Measurements from ENCODE around the gene CLCF1.

The CLCF1 gene

GRCh38 chr11:67372993-67373647, at the start of gene CLCF1:
TSS of gene CLCF1 (minus strand) at chr11:67373598. CDS start at chr11:67373539, 59 bp downstream.
- DNase-seq (ENCODE audit: low read depth in 2 of 2): no peak

- no peak for DNase-seq (ENCODE audit: low read depth in 2 of 2)
These were observed 49.5 kb upstream of the CLCF1 start for GRCh38 chr11:67422891-67423290.

GRCh38 chr11:67421430-67422031, 48.1 kb upstream of the CLCF1 start:
- DNase-seq (ENCODE audit: low read depth in 2 of 2): no peak

GRCh38 chr11:67420646-67421429, 47.4 kb upstream of the CLCF1 start:
- peak; percentile 96 to 99 for DNase-seq (ENCODE audit: low read depth in 2 of 2)

GRCh38 chr11:67420147-67420645, 46.8 kb upstream of the CLCF1 start:
- DNase-seq (ENCODE audit: low read depth in 2 of 2): no peak

- DNase-seq (ENCODE audit: low read depth in 2 of 2): no peak
These were observed 46.1 kb upstream of the CLCF1 start for GRCh38 chr11:67419325-67420049.

GRCh38 chr11:67418476-67419281, 45.3 kb upstream of the CLCF1 start:
- no peak for DNase-seq (ENCODE audit: low read depth in 2 of 2)

GRCh38 chr11:67417425-67417824, 44.0 kb upstream of the CLCF1 start:
- DNase-seq (ENCODE audit: low read depth in 2 of 2): no peak

- DNase-seq (ENCODE audit: low read depth in 2 of 2): no peak
These were observed 43.3 kb upstream of the CLCF1 start for GRCh38 chr11:67416416-67417335.

- no peak for DNase-seq (ENCODE audit: low read depth in 2 of 2)
These were observed 42.3 kb upstream of the CLCF1 start, which contains the start of gene CARNS1 for GRCh38 chr11:67415501-67416304. TSS of gene CARNS1 (plus strand) at chr11:67415678. CDS start at chr11:67416200, 522 bp downstream.

- DNase-seq (ENCODE audit: low read depth in 2 of 2): no peak
These were observed 40.0 kb upstream of the CLCF1 start for GRCh38 chr11:67413266-67413849.

GRCh38 chr11:67412495-67413179, 39.2 kb upstream of the CLCF1 start:
- no peak for DNase-seq (ENCODE audit: low read depth in 2 of 2)

GRCh38 chr11:67411785-67412152, 38.4 kb upstream of the CLCF1 start:
- no peak for DNase-seq (ENCODE audit: low read depth in 2 of 2)

- DNase-seq (ENCODE audit: low read depth in 2 of 2): no peak
These were observed 37.8 kb upstream of the CLCF1 start for GRCh38 chr11:67410984-67411784.

- no peak for DNase-seq (ENCODE audit: low read depth in 2 of 2)
These were observed 37.0 kb upstream of the CLCF1 start for GRCh38 chr11:67410369-67410831.

GRCh38 chr11:67409781-67410368, 36.5 kb upstream of the CLCF1 start:
- DNase-seq (ENCODE audit: low read depth in 2 of 2): no peak

GRCh38 chr11:67409261-67409666, 35.9 kb upstream of the CLCF1 start:
- peak in 1 of 2 donors; percentile 60 for DNase-seq (ENCODE audit: low read depth in 2 of 2)

Measured in stimulated activated CD4-positive, alpha-beta T cell treated with anti-CD3 and anti-CD28 coated beads, Interleukin-15, amount 100 ng/mL, for 48 hours (primary cell).